SK-N-SH treated with all-trans-retinoic acid at 6 μM for 48 hours (cell line): ENCODE data around the gene RNASE9.

ENCODE experiments used
- ATAC-seq: fragments of 200-7000 bp; cut with Tn5 transposase; 3 replicates; pipeline ENCODE4 v1.9.1; 2020; ENCODE audit warnings: mild to moderate bottlenecking, moderate library complexity
- ARNTL ChIP-seq: fragments of 450-650 bp; formaldehyde crosslinking; IDR thresholded peaks from 2 replicates; pipeline ENCODE4 v1.5.0; 2020; ENCODE audit warnings: low read depth, mild to moderate bottlenecking, moderate library complexity, borderline replicate concordance
- BACH2 ChIP-seq: fragments of 250-450 bp; sonication (Bioruptor Pico); IDR thresholded peaks from 2 replicates; pipeline ENCODE4 v1.9.0; 2021; ENCODE audit warnings: mild to moderate bottlenecking, borderline replicate concordance
- CREB5 ChIP-seq: fragments of 250-450 bp; sonication (Bioruptor Pico); IDR thresholded peaks from 2 replicates; pipeline ENCODE4 v1.5.1; 2020; ENCODE audit warnings: low read depth, mild to moderate bottlenecking, moderate library complexity
- CSDC2 ChIP-seq: fragments of 250-450 bp; sonication (Bioruptor Pico); IDR thresholded peaks from 2 replicates; pipeline ENCODE4 v1.5.0; 2020; ENCODE audit warnings: mild to moderate bottlenecking, moderate library complexity
- CSRNP3 ChIP-seq: fragments of 250-450 bp; sonication (Bioruptor Pico); IDR thresholded peaks from 2 replicates; pipeline ENCODE4 v1.5.1; 2021; ENCODE audit warnings: mild to moderate bottlenecking, moderate library complexity
- ESRRG ChIP-seq: fragments of 250-450 bp; sonication (Bioruptor Pico); IDR thresholded peaks from 2 replicates; pipeline ENCODE4 v1.6.1; 2021; ENCODE audit warnings: mild to moderate bottlenecking
- GLIS3 ChIP-seq: fragments of 250-450 bp; sonication (Bioruptor Pico); IDR thresholded peaks from 2 replicates; pipeline ENCODE4 v1.5.0; 2020; ENCODE audit warnings: mild to moderate bottlenecking, moderate library complexity
- ISL1 ChIP-seq: fragments of 250-450 bp; sonication (Bioruptor Pico); IDR thresholded peaks from 2 replicates; pipeline ENCODE4 v2.1.2; 2022; ENCODE audit warnings: mild to moderate bottlenecking, moderate library complexity
- OSR1 ChIP-seq: fragments of 250-450 bp; sonication (Bioruptor Pico); IDR thresholded peaks from 2 replicates; pipeline ENCODE4 v1.8.0; 2022; ENCODE audit warnings: moderate library complexity, mild to moderate bottlenecking, inconsistent platforms
- PATZ1 ChIP-seq: fragments of 250-450 bp; sonication (Bioruptor Pico); IDR thresholded peaks from 2 replicates; pipeline ENCODE4 v1.8.0; 2020; ENCODE audit warnings: mild to moderate bottlenecking, moderate library complexity, borderline replicate concordance
- POU6F1 ChIP-seq: fragments of 250-450 bp; sonication (Bioruptor Pico); IDR thresholded peaks from 2 replicates; pipeline ENCODE4 v1.8.0; 2021; ENCODE audit warnings: low read depth, mild to moderate bottlenecking, moderate library complexity, borderline replicate concordance
- PPARA ChIP-seq: fragments of 250-450 bp; sonication (Bioruptor Pico); IDR thresholded peaks from 2 replicates; pipeline ENCODE4 v1.5.0; 2020; ENCODE audit warnings: mild to moderate bottlenecking, borderline replicate concordance
- RARB ChIP-seq: fragments of 250-450 bp; sonication (Bioruptor Pico); IDR thresholded peaks from 2 replicates; pipeline ENCODE4 v1.8.0; 2021; ENCODE audit warnings: mild to moderate bottlenecking, moderate library complexity
- SNAI2 ChIP-seq: fragments of 250-450 bp; sonication (Bioruptor Pico); IDR thresholded peaks from 2 replicates; pipeline ENCODE4 v1.5.0; 2020; ENCODE audit warnings: mild to moderate bottlenecking, moderate library complexity
- TCF4 ChIP-seq: fragments of 250-450 bp; sonication (Bioruptor Pico); IDR thresholded peaks from 2 replicates; pipeline ENCODE4 v1.8.0; 2021; ENCODE audit warnings: mild to moderate bottlenecking, moderate library complexity, borderline replicate concordance
- TOX ChIP-seq: fragments of 250-450 bp; sonication (Bioruptor Pico); IDR thresholded peaks from 2 replicates; pipeline ENCODE4 v1.8.0; 2021; ENCODE audit warnings: mild to moderate bottlenecking, moderate library complexity, borderline replicate concordance
- TSHZ2 ChIP-seq: fragments of 250-450 bp; sonication (Bioruptor Pico); IDR thresholded peaks from 2 replicates; pipeline ENCODE4 v1.5.0; 2020; ENCODE audit warnings: mild to moderate bottlenecking, moderate library complexity
- ZC3H10 ChIP-seq: fragments of 250-450 bp; sonication (Bioruptor Pico); IDR thresholded peaks from 2 replicates; pipeline ENCODE4 v1.5.1; 2021; ENCODE audit warnings: mild to moderate bottlenecking, moderate library complexity
- ZFP3 ChIP-seq: fragments of 250-450 bp; sonication (Bioruptor Pico); IDR thresholded peaks from 2 replicates; pipeline ENCODE4 v1.5.0; 2020; ENCODE audit warnings: mild to moderate bottlenecking, moderate library complexity
- ZFP30 ChIP-seq: fragments of 450-650 bp; formaldehyde crosslinking; IDR thresholded peaks from 2 replicates; pipeline ENCODE4 v1.5.0; 2022; ENCODE audit warnings: mild to moderate bottlenecking, moderate library complexity
- ZNF565 ChIP-seq: fragments of 450-650 bp; formaldehyde crosslinking; conservative IDR thresholded peaks from 2 replicates; pipeline ENCODE4 v1.5.0; 2020; ENCODE audit warnings: low read depth, mild to moderate bottlenecking, moderate library complexity
- ZNF70 ChIP-seq: fragments of 450-650 bp; formaldehyde crosslinking; IDR thresholded peaks from 2 replicates; pipeline ENCODE4 v1.5.0; 2020; ENCODE audit warnings: mild to moderate bottlenecking, moderate library complexity
- ZNF8 ChIP-seq: fragments of 450-650 bp; formaldehyde crosslinking; IDR thresholded peaks from 2 replicates; pipeline ENCODE4 v1.5.0; 2020; ENCODE audit warnings: mild to moderate bottlenecking, moderate library complexity

The RNASE9 gene

GRCh38 chr14:20583142-20583541 lies 22.3 kb upstream of the RNASE9 start:
- TF ChIP-seq ZFP3 (CRISPR knock-in tag) (no peak), ZFP30 (no peak), ZNF70 (CRISPR knock-in tag) (no peak), TSHZ2 (CRISPR knock-in tag) (no peak), ISL1 (CRISPR knock-in tag) (no peak), PATZ1 (no peak), TOX (CRISPR knock-in tag) (no peak), ARNTL (no peak), ESRRG (CRISPR knock-in tag) (no peak), CSDC2 (CRISPR knock-in tag) (no peak), ZC3H10 (no peak), ZNF565 (CRISPR knock-in tag) (no peak), SNAI2 (CRISPR knock-in tag) (no peak), PPARA (CRISPR knock-in tag) (no peak), BACH2 (no peak), TCF4 (no peak), GLIS3 (CRISPR knock-in tag) (no peak), POU6F1 (no peak), CSRNP3 (no peak), OSR1 (no peak)
- no peak for ATAC-seq

GRCh38 chr14:20580242-20580641 lies 19.4 kb upstream of the RNASE9 start:
- no peak for TF ChIP-seq BACH2
- no peak for TF ChIP-seq CSRNP3
- no peak for TF ChIP-seq CREB5 (CRISPR knock-in tag)
- TF ChIP-seq GLIS3 (CRISPR knock-in tag) = no peak
- no peak for TF ChIP-seq ZFP30
- TF ChIP-seq ZNF70 (CRISPR knock-in tag) = no peak
- TF ChIP-seq ESRRG (CRISPR knock-in tag) = no peak
- no peak for TF ChIP-seq ZNF565 (CRISPR knock-in tag)
- no peak for TF ChIP-seq TOX (CRISPR knock-in tag)
- no peak for TF ChIP-seq PPARA (CRISPR knock-in tag)
- no peak for TF ChIP-seq TSHZ2 (CRISPR knock-in tag)
- no peak for TF ChIP-seq OSR1
- no peak for TF ChIP-seq TCF4
- TF ChIP-seq ISL1 (CRISPR knock-in tag) = no peak
- no peak for TF ChIP-seq ZNF8
- TF ChIP-seq ARNTL = no peak
- TF ChIP-seq POU6F1 = no peak
- no peak for TF ChIP-seq RARB (CRISPR knock-in tag)
- no peak for ATAC-seq
